ENCODE data around the gene NECAP2. TPM values are rescaled to one million over a fixed set of nuclear protein-coding genes. Genes with fewer than 3 reads are reported as not detected.
"Not testable (repeated sequence)": the region's sequence is repeated elsewhere in the genome, so short reads cannot be mapped to it uniquely, and the experiment has no call there.

The NECAP2 gene
- polyA plus RNA-seq, 1 of the 3 experiments (the other 2 are of a cell fraction): 100.0 TPM

GRCh38 chr1:16478091-16478490 lies 37.6 kb downstream of the NECAP2 start (continued):
- TF ChIP-seq PBX3 (IDR thresholded peaks at IDR 0.05): no peak

GRCh38 chr1:16483146-16483545 lies 42.6 kb downstream of the NECAP2 start:
- CTCF ChIA-PET: interaction anchor here (1.2 kb wide), 1 partner anchor 24 kb away, joined by 3 read pairs; no protein-coding TSS in a partner anchor
- H3K79me2 ChIP-seq (ENCODE audit: insufficient read depth); H2AFZ ChIP-seq (ENCODE audit: low read depth); H3K27ac ChIP-seq (ENCODE audit: low read depth in 2 of 2, low read length in 1 of 2); H3K27me3 ChIP-seq (ENCODE audit: insufficient read depth); H3K4me3 ChIP-seq (ENCODE audit: low read depth in 2 of 2, low read length in 1 of 2); H3K4me2 ChIP-seq; H3F3A ChIP-seq (replicated peaks; ENCODE audit: insufficient read depth); H3K9me2 ChIP-seq; POLR2A ChIA-PET; H3K9me3 ChIP-seq; H3K4me1 ChIP-seq (ENCODE audit: control insufficient read depth in 1 of 2, insufficient read depth in 2 of 2, low read depth in 1 of 2, low read length in 1 of 2); H3K9ac ChIP-seq; H4K20me1 ChIP-seq (ENCODE audit: insufficient read depth); DNase-seq: not testable (repeated sequence)
- peaks cover 17 to 20% of the 10 kb centered on the region in 2 experiments for H3K36me3 ChIP-seq (replicated peaks in 1 of 2; ENCODE audit: control insufficient read depth in 1 of 2, insufficient read depth in 2 of 2, low read length in 1 of 2)
- whole genome bisulfite sequencing (ENCODE audit: low lambda C conversion rate): over 99% methylated on average over 26 of the region's 26 CpGs

- H3K4me1 ChIP-seq (ENCODE audit: control insufficient read depth in 1 of 2, insufficient read depth in 2 of 2, low read depth in 1 of 2, low read length in 1 of 2); H3K9me2 ChIP-seq; H3K4me2 ChIP-seq; CTCF ChIA-PET; H3K9me3 ChIP-seq; DNase-seq; H2AFZ ChIP-seq (ENCODE audit: low read depth); H4K20me1 ChIP-seq (ENCODE audit: insufficient read depth); H3K4me3 ChIP-seq (ENCODE audit: low read depth in 2 of 2, low read length in 1 of 2); H3K79me2 ChIP-seq (ENCODE audit: insufficient read depth); H3K27me3 ChIP-seq (ENCODE audit: insufficient read depth); H3K9ac ChIP-seq; H3F3A ChIP-seq (replicated peaks; ENCODE audit: insufficient read depth); POLR2A ChIA-PET; H3K27ac ChIP-seq (ENCODE audit: low read depth in 2 of 2, low read length in 1 of 2): not testable (repeated sequence)
- H3K36me3 ChIP-seq (replicated peaks in 1 of 2; ENCODE audit: control insufficient read depth in 1 of 2, insufficient read depth in 2 of 2, low read length in 1 of 2): peaks cover 11 to 20% of the 10 kb centered on the region in 2 experiments
- 88% methylated on average over 34 of the region's 45 CpGs for WGBS (ENCODE audit: low lambda C conversion rate)
Observed at GRCh38 chr1:16483639-16484500, 43.3 kb downstream of the NECAP2 start.

- CTCF ChIA-PET: no interaction called here
- Histone ChIP-seq H3K4me2 (no peak overlapping the region), H4K20me1 (ENCODE audit: insufficient read depth) (no peaks in the 10 kb centered on the region), H3F3A (replicated peaks; ENCODE audit: insufficient read depth) (no peaks in the 10 kb centered on the region), H3K4me1 (ENCODE audit: control insufficient read depth in 1 of 2, insufficient read depth in 2 of 2, low read depth in 1 of 2, low read length in 1 of 2) (no peaks in the 10 kb centered on the region), H3K79me2 (ENCODE audit: insufficient read depth) (no peaks in the 10 kb centered on the region), H3K27ac (ENCODE audit: low read depth in 2 of 2, low read length in 1 of 2) (no peak overlapping the region), H3K9me2 (no peaks in the 10 kb centered on the region), H3K9ac (no peak overlapping the region), H3K36me3 (replicated peaks in 1 of 2; ENCODE audit: control insufficient read depth in 1 of 2, insufficient read depth in 2 of 2, low read length in 1 of 2) (peaks cover 15 to 24% of the 10 kb centered on the region in 2 experiments), H2AFZ (ENCODE audit: low read depth) (no peak overlapping the region), H3K9me3 (no peaks in the 10 kb centered on the region), H3K27me3 (ENCODE audit: insufficient read depth) (no peaks in the 10 kb centered on the region), H3K4me3 (ENCODE audit: low read depth in 2 of 2, low read length in 1 of 2) (no peak overlapping the region)
- DNase-seq: no peak
- WGBS (ENCODE audit: low lambda C conversion rate): 80% methylated on average over 1 of the region's 8 CpGs
- POLR2A ChIA-PET: no interaction called here
- no peak for TF ChIP-seq NFIC (IDR thresholded peaks at IDR 0.05; ENCODE audit: borderline replicate concordance)
- no peak for TF ChIP-seq RCOR1 (IDR thresholded peaks at IDR 0.05; ENCODE audit: low read length)
- TF ChIP-seq REST (IDR thresholded peaks at IDR 0.05; ENCODE audit: low read depth, low read length): no peak
- no peak for TF ChIP-seq FOSL2 (IDR thresholded peaks at IDR 0.05; ENCODE audit: borderline replicate concordance, low read depth)
- TF ChIP-seq ZBTB33 (IDR thresholded peaks at IDR 0.05; ENCODE audit: borderline replicate concordance, low read depth): no peak
- TF ChIP-seq PBX3 (IDR thresholded peaks at IDR 0.05): no peak
- TF ChIP-seq NRF1 (IDR thresholded peaks at IDR 0.05; ENCODE audit: low read depth, low read length): no peak
- no peak for TF ChIP-seq GABPA (IDR thresholded peaks at IDR 0.05; ENCODE audit: low read depth)
- TF ChIP-seq FOXM1 (IDR thresholded peaks at IDR 0.05; ENCODE audit: low read depth): no peak
- no peak for TF ChIP-seq MXI1 (IDR thresholded peaks at IDR 0.05; ENCODE audit: low read depth, low read length)
Observed at GRCh38 chr1:16484501-16484835, 43.9 kb downstream of the NECAP2 start.

All from SK-N-SH (cell line).